NCI-H510A (cell line): Measurements from ENCODE around the gene TPM4.
"Not testable (repeated sequence)": the region's sequence is repeated elsewhere in the genome, so short reads cannot be mapped to it uniquely, and the experiment has no call there.

Source experiments
- DNase-seq: peaks from one replicate; lab custom pipeline; 2025; lab: John Stamatoyannopoulos, UW

TPM4 gene

GRCh38 chr19:16076154-16076957, at the start of gene TPM4:
TSS of gene TPM4 (plus strand) at chr19:16076495. CDS start at chr19:16076566, 71 bp downstream.
- peak; percentile 66 for DNase-seq

DNA sequence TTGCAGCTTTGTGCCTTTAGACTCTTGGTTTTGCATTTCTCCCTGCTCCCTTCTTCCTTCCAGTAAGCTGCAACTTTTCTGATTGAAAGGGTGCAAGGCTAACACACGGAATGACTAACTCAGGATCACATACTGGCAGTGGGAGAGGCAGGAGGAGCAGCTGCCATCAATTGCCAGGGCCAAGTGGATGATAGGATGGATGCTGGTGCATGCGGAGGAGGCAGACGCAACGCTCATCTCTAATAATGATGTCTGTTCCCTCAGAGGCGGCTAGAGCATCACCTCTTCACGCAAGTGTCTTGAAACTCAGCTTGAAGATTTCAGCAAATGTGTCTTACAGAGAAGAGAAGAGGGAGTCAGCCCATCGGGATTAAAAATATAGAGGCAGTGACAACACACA, 49.5 kb upstream of the TPM4 start:
- no peak for DNase-seq

GRCh38 chr19:16027528-16027927, 48.8 kb upstream of the TPM4 start:
- DNase-seq = no peak

GRCh38 chr19:16030155-16030554, 46.1 kb upstream of the TPM4 start:
- not testable (repeated sequence) for DNase-seq

GRCh38 chr19:16030964-16031871, 45.1 kb upstream of the TPM4 start:
- DNase-seq = no peak

DNA sequence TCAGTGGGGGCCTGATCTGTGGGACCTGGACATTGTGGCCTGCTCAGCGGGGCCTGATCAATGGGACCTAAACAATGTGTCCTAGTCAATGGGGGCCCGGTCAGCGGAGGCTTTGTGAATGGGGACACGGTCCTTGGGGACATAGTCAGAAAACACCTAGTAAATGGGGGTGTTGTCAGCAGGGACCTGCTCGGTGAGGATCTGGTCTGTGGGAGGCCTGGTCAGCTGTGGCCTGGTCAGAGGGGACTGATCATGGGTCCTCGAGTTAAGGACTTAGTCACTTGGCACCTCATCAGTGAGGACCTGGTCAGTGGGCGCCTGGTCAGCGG, 44.5 kb upstream of the TPM4 start:
- no peak for DNase-seq

GRCh38 chr19:16032509-16033135, 43.7 kb upstream of the TPM4 start:
- DNase-seq = no peak

GRCh38 chr19:16033136-16033530, 43.2 kb upstream of the TPM4 start:
- DNase-seq = no peak

GRCh38 chr19:16033721-16034120, 42.6 kb upstream of the TPM4 start:
- DNase-seq = no peak

DNA sequence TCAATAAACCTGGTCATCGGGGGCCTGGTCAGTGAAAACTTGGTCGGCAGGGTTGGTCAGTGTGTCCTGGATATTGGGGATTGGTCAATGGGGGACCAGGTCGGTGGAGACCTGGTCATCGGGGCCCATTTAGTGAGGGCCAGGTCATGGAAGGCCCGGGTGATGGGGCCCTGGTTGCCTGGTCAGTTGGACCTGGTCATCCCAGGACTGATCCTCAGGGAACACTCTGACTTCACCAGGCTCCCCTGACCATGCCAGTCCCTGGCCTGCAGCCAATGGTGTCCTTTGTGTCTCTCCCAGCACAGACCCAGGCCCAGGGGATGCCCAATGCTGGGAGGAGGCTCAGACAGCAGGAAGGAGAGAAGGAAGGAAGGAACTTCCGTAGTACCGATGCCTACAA, 42.1 kb upstream of the TPM4 start:
- DNase-seq = no peak

GRCh38 chr19:16034958-16035560, 41.2 kb upstream of the TPM4 start:
- no peak for DNase-seq

GRCh38 chr19:16035601-16036297, 40.5 kb upstream of the TPM4 start:
- no peak for DNase-seq

- DNase-seq = no peak
These were observed 39.8 kb upstream of the TPM4 start for GRCh38 chr19:16036397-16036925.

- no peak for DNase-seq
These were observed 39.4 kb upstream of the TPM4 start for GRCh38 chr19:16036941-16037340.

GRCh38 chr19:16037424-16038195, 38.7 kb upstream of the TPM4 start:
- DNase-seq = no peak

- DNase-seq = no peak
These were observed 38.0 kb upstream of the TPM4 start for GRCh38 chr19:16038196-16038695.

DNA sequence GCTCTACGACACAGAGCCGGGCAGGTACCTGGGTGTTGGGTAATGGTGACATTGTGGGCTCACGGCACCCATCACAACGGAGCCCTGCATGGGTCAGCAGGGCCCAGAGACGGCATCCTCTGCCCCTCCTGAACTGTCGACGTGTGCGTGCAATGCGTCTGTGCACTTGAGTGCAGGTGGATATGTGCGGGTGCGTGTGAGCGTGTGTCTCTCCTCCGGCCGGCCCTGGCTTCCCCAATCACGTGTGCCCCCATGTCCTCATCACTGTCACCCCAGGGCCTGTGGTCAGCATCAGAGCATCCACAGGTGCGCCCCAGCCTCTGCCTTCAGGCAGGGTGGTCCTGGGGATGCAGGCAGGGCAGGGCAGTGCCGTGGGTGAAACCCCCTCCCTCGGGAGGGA, 37.2 kb upstream of the TPM4 start:
- no peak for DNase-seq

DNA sequence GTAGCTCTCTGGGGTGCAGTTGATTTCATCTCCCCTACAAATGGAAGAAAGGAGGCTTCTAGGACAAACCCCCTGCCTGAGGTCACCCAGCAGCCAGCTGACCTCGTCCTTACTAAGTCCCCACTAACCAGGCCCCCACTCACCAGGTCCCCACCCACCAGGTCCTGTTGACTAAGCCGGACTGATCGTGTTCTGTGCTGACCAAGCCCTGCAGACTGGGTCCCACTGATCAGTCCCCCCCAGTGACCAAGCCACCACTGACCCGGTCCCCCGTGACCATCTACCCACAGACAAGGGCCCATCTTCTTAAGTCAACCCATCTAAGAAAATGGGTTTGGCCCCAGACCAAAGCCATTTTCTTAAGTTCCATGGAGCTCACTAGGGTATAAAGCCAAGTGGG, 36.8 kb upstream of the TPM4 start:
- DNase-seq = no peak

- DNase-seq = no peak
These were observed 35.7 kb upstream of the TPM4 start for GRCh38 chr19:16040642-16041041.

- DNase-seq = no peak
These were observed 34.9 kb upstream of the TPM4 start for GRCh38 chr19:16041299-16041990.
